ENCODE results near the gene IL19. TPM values are rescaled to one million over a fixed set of nuclear protein-coding genes. Genes with fewer than 3 reads are reported as not detected.

The IL19 gene
- total RNA-seq, 1 experiment from 2014 or later: not detected

- Histone ChIP-seq H3K27ac (no peak overlapping the region), H3K4me2 (no peak overlapping the region), H2AFZ (no peak overlapping the region), H3K79me2 (ENCODE audit: low read depth) (no peaks in the 10 kb centered on the region), H3K4me1 (replicated peaks; ENCODE audit: insufficient read depth) (no peaks in the 10 kb centered on the region; the same call in 1 of the 2 replicates), H4K20me1 (ENCODE audit: insufficient read depth) (no peaks in the 10 kb centered on the region), H3K36me3 (ENCODE audit: low read depth) (no peaks in the 10 kb centered on the region), H3K4me3 (no peak overlapping the region), H3K27me3 (ENCODE audit: insufficient read depth, low read depth) (peaks cover 23% of the 10 kb centered on the region), H3K9me3 (ENCODE audit: insufficient read depth, low read depth) (no peaks in the 10 kb centered on the region; the same call in 1 of the 2 replicates), H3F3A (ENCODE audit: insufficient read depth, low read depth) (no peaks in the 10 kb centered on the region), H3K9me2 (ENCODE audit: insufficient read depth) (no peaks in the 10 kb centered on the region)
- CTCF ChIA-PET: no interaction called here
- POLR2A ChIA-PET (ENCODE audit: unreplicated experiment): no interaction called here
- BruUV-seq (replicated peaks): no TSS peak
- DNase-seq: no peak
- peak; percentile 44; the same call in 1 of the 2 replicates for TF ChIP-seq CTCF (conservative IDR thresholded peaks at IDR 0.05)
- no peak for TF ChIP-seq EZH2 (IDR thresholded peaks at IDR 0.05; ENCODE audit: low read depth)
- intact Hi-C loops (cut with micrococcal nuclease; ENCODE audit: unreplicated experiment): no loop called here
Measured at GRCh38 chr1:206856674-206857464, 86.3 kb downstream of the IL19 start.

DNA sequence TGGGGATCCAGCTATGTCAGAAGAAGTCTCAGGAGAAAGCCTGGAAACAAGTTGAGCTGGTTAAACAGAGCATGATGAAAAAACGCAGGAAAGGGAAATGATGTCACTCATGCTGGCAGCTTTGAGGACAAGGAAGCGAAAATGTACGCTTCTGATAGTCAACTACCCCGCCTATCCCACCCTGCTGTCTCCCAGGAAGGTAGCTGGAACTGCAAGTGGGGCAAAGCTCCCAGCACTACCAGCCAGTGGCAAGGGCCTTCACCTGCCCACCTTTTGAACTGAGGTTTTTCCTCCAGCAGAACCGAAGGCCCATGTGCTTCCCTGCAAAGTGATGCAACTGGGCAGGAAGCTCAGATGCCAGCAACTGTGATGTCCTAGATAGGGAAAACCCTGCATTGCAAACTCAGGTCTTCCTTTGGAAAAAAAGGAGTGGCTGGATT, 88.5 kb downstream of the IL19 start:
- H3K4me1 ChIP-seq (replicated peaks; ENCODE audit: insufficient read depth): no peaks in the 10 kb centered on the region; the same call in 1 of the 2 replicates
- H4K20me1 ChIP-seq (ENCODE audit: insufficient read depth): no peaks in the 10 kb centered on the region
- no peaks in the 10 kb centered on the region for H3K79me2 ChIP-seq (ENCODE audit: low read depth)
- no peak for TF ChIP-seq EZH2 (IDR thresholded peaks at IDR 0.05; ENCODE audit: low read depth)
- no peaks in the 10 kb centered on the region for H3K36me3 ChIP-seq (ENCODE audit: low read depth)
- peak overlapping the region; percentile 11; the same call in 1 of the 2 replicates for H3K4me2 ChIP-seq
- H3K9me2 ChIP-seq (ENCODE audit: insufficient read depth): no peaks in the 10 kb centered on the region
- H3K4me3 ChIP-seq: no peak overlapping the region
- H2AFZ ChIP-seq: peak overlapping the region; percentile 5; the same call in 1 of the 2 replicates
- H3F3A ChIP-seq (ENCODE audit: insufficient read depth, low read depth): no peaks in the 10 kb centered on the region
- H3K27ac ChIP-seq: no peak overlapping the region
- intact Hi-C loops (cut with micrococcal nuclease; ENCODE audit: unreplicated experiment): no loop called here
- DNase-seq: peak; percentile 13 to 57
- H3K9me3 ChIP-seq (ENCODE audit: insufficient read depth, low read depth): no peaks in the 10 kb centered on the region
- ChIA-PET POLR2A (ENCODE audit: unreplicated experiment) (no interaction called here), CTCF (interaction anchor here (0.6 to 1.3 kb wide), 2 partner anchors 17 to 50 kb away, joined by 3 to 4 read pairs; no protein-coding TSS in a partner anchor)
- peaks cover 18% of the 10 kb centered on the region for H3K27me3 ChIP-seq (ENCODE audit: insufficient read depth, low read depth)
- no TSS peak for BruUV-seq (replicated peaks)

- intact Hi-C loops (cut with micrococcal nuclease; ENCODE audit: unreplicated experiment): no loop called here
- no peaks in the 10 kb centered on the region for H3K9me2 ChIP-seq (ENCODE audit: insufficient read depth)
- H3K79me2 ChIP-seq (ENCODE audit: low read depth): no peaks in the 10 kb centered on the region
- H3K27ac ChIP-seq: no peak overlapping the region
- no peak overlapping the region for H3K4me3 ChIP-seq
- no peaks in the 10 kb centered on the region for H3K36me3 ChIP-seq (ENCODE audit: low read depth)
- no peak for DNase-seq
- no peaks in the 10 kb centered on the region for H3K9me3 ChIP-seq (ENCODE audit: insufficient read depth, low read depth)
- H3K27me3 ChIP-seq (ENCODE audit: insufficient read depth, low read depth): peaks cover 18% of the 10 kb centered on the region
- TF ChIP-seq CTCF (conservative IDR thresholded peaks at IDR 0.05): no peak
- TF ChIP-seq EZH2 (IDR thresholded peaks at IDR 0.05; ENCODE audit: low read depth): no peak
- H3K4me1 ChIP-seq (replicated peaks; ENCODE audit: insufficient read depth): no peaks in the 10 kb centered on the region; the same call in 1 of the 2 replicates
- CTCF ChIA-PET: interaction anchor here (1.1 kb wide), 1 partner anchor 53 kb away, joined by 4 read pairs; no protein-coding TSS in a partner anchor
- no TSS peak for BruUV-seq (replicated peaks)
- H4K20me1 ChIP-seq (ENCODE audit: insufficient read depth): no peaks in the 10 kb centered on the region
- no peak overlapping the region for H3K4me2 ChIP-seq
- no peak overlapping the region for H2AFZ ChIP-seq
- POLR2A ChIA-PET (ENCODE audit: unreplicated experiment): no interaction called here
- H3F3A ChIP-seq (ENCODE audit: insufficient read depth, low read depth): no peaks in the 10 kb centered on the region
Measured at GRCh38 chr1:206860165-206860564, 89.6 kb downstream of the IL19 start.
